OCI-LY3 (cell line): Measurements from ENCODE around the gene TIMM10B.

Source experiments
- H2AFZ ChIP-seq: fragments of 200-600, 300-600 bp; shearing (Covaris generic); 2 replicates; pipeline ENCODE4 v1.6.0; 2014; ENCODE audit warnings: antibody characterized with exemption, low read depth, low read length
- H3K27ac ChIP-seq: fragments of 200-600, 300-600 bp; sonication (generic); 2 replicates; pipeline ENCODE4 v1.5.1; 2014; ENCODE audit warnings: mild to moderate bottlenecking, low read length, moderate library complexity, mixed read lengths
- H3K27me3 ChIP-seq: fragments of 200-600, 300-600 bp; sonication (generic); 2 replicates; pipeline ENCODE4 v1.6.1; 2014; ENCODE audit warnings: low read depth, low read length, mixed read lengths
- H3K36me3 ChIP-seq: fragments of 200-600, 300-600 bp; sonication (generic); replicated peaks from 2 replicates; pipeline ENCODE3; 2014; ENCODE audit warnings: low read depth, low read length, mixed read lengths
- H3K4me1 ChIP-seq: fragments of 300-600, 200-600 bp; sonication (generic); 2 replicates; pipeline ENCODE4 v1.6.1; 2014; ENCODE audit warnings: low read length, mixed read lengths
- H3K4me2 ChIP-seq: fragments of 200-600, 300-600 bp; sonication (generic); 2 replicates; pipeline ENCODE4 v1.6.1; 2014; ENCODE audit warnings: low read length, mixed read lengths
- H3K4me3 ChIP-seq: fragments of 300-600, 200-600 bp; sonication (generic); 2 replicates; pipeline ENCODE4 v1.5.1; 2014; ENCODE audit warnings: antibody characterized with exemption, mild to moderate bottlenecking, low read length, moderate library complexity
- H3K79me2 ChIP-seq: fragments of 300-600, 200-600 bp; shearing (Covaris generic); 2 replicates; pipeline ENCODE4 v1.6.1; 2014; ENCODE audit warnings: mild to moderate bottlenecking, low read length, mixed read lengths
- H3K9ac ChIP-seq: fragments of 300-600, 200-600 bp; shearing (Covaris generic); 2 replicates; pipeline ENCODE4 v1.6.0; 2014; ENCODE audit warnings: mild to moderate bottlenecking, low read length, moderate library complexity
- H3K9me3 ChIP-seq: fragments of 200-600, 300-600 bp; shearing (Covaris generic); 2 replicates; pipeline ENCODE4 v1.6.1; 2014; ENCODE audit warnings: low read length, mixed read lengths; ENCODE audit not compliant: insufficient read depth
- H4K20me1 ChIP-seq: fragments of 200-600, 300-600 bp; sonication (generic); 2 replicates; pipeline ENCODE4 v1.6.1; 2016; ENCODE audit warnings: low read length, mixed read lengths; ENCODE audit not compliant: insufficient read depth
- EZH2phosphoT487 ChIP-seq: fragments of 200-600 bp; shearing (Covaris generic); IDR thresholded peaks from 2 replicates; pipeline ENCODE4 v1.6.1; 2018; ENCODE audit warnings: antibody characterized with exemption, mixed run types, low read depth
- TF ChIP-seq, protein P1 (sequence below): fragments of 200-600, 300-600 bp; sonication (generic); IDR thresholded peaks from 2 replicates; pipeline ENCODE4 v1.5.1; 2014; ENCODE audit warnings: antibody characterized with exemption, low read length, low read depth

TIMM10B gene

DNA sequence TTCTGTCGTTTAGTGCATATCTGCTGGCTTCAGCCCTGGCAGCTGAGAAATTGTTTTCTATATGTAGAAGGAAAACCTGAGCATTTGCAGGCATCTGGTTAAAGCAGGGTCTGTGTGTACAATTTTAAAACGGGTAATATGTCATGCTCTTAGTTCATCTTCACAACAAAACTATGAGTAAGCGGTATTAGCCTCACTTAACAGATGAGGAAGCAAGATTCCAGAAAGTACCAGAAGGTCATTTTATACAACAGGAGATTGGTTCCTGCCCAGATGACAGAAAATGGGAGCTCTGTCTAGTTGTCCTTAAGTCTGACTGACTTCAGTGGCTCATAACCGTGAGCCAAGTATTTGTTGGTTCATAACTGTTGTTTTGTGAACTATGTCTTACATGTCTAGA lies 1.1 kb downstream of the TIMM10B start:
- Histone ChIP-seq H3K9me3 (no peaks in the 10 kb centered on the region), H3K4me1 (peaks cover 15% of the 10 kb centered on the region), H3K27ac (no peak overlapping the region; the same call in 1 of the 2 replicates), H3K4me2 (peak overlapping the region; percentile 91), H3K79me2 (peaks cover 48% of the 10 kb centered on the region), H3K4me3 (peak overlapping the region; percentile 95), H3K27me3 (no peaks in the 10 kb centered on the region), H3K9ac (peak overlapping the region; percentile 97), H4K20me1 (no peaks in the 10 kb centered on the region), H2AFZ (no peak overlapping the region), H3K36me3 (peaks cover 70% of the 10 kb centered on the region)
- TF ChIP-seq, protein P1, sequence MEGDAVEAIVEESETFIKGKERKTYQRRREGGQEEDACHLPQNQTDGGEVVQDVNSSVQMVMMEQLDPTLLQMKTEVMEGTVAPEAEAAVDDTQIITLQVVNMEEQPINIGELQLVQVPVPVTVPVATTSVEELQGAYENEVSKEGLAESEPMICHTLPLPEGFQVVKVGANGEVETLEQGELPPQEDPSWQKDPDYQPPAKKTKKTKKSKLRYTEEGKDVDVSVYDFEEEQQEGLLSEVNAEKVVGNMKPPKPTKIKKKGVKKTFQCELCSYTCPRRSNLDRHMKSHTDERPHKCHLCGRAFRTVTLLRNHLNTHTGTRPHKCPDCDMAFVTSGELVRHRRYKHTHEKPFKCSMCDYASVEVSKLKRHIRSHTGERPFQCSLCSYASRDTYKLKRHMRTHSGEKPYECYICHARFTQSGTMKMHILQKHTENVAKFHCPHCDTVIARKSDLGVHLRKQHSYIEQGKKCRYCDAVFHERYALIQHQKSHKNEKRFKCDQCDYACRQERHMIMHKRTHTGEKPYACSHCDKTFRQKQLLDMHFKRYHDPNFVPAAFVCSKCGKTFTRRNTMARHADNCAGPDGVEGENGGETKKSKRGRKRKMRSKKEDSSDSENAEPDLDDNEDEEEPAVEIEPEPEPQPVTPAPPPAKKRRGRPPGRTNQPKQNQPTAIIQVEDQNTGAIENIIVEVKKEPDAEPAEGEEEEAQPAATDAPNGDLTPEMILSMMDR = no peak
- no peak for TF ChIP-seq EZH2phosphoT487

DNA sequence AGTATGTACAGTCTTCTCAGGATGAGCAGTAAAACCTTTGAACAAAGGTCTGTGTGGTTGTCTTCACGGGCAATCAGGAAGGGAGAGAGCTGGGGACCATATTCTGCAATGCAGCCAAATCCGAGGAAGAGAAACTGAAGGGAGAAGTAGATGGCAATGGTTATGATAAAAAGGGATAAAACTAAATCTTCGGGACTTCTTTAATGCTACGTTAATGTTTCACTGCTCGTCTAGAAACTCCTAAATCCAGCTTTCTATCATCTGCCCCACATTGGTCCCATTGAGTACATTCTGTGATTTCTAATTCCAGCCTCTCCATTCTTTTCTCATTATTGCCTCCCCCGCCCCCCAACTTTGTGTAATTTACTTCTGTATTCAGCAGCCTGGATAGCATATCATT lies 1.7 kb downstream of the TIMM10B start:
- Histone ChIP-seq H3K79me2 (peaks cover 48% of the 10 kb centered on the region), H3K4me3 (no peak overlapping the region), H3K9ac (no peak overlapping the region)

DNA sequence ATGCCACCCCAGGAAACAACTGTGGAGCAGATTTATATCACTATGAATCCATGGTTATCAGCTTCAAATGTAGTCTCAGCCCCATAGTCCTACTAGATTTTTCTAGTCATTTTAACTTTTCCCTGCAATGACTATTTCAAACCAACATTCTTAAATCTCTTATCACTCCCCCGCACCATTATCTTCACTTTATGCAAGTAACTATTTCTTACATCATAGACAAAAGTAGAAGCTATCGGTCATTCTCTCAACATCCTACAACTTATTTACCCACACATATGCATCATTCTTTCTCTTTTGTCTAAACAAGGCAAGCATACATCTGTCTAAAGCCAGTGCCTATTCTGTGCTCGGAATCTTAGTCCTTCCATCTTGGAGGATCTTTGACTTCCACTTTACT lies 4.4 kb downstream of the TIMM10B start:
- peaks cover 66% of the 10 kb centered on the region for H3K36me3 ChIP-seq
- H3K4me1 ChIP-seq = peaks cover 7% of the 10 kb centered on the region
- H3K79me2 ChIP-seq = peaks cover 36% of the 10 kb centered on the region

More for the DNA sequence above, 1.7 kb downstream of the TIMM10B start:
- Histone ChIP-seq H3K9me3 (no peaks in the 10 kb centered on the region), H3K4me2 (peak overlapping the region; percentile 91; the same call in 1 of the 2 replicates), H3K27ac (no peak overlapping the region), H3K36me3 (peaks cover 72% of the 10 kb centered on the region), H3K4me1 (peaks cover 15% of the 10 kb centered on the region), H3K27me3 (no peaks in the 10 kb centered on the region), H4K20me1 (no peaks in the 10 kb centered on the region), H2AFZ (no peak overlapping the region)
- TF ChIP-seq, protein P1 = no peak
- TF ChIP-seq EZH2phosphoT487 = no peak

DNA sequence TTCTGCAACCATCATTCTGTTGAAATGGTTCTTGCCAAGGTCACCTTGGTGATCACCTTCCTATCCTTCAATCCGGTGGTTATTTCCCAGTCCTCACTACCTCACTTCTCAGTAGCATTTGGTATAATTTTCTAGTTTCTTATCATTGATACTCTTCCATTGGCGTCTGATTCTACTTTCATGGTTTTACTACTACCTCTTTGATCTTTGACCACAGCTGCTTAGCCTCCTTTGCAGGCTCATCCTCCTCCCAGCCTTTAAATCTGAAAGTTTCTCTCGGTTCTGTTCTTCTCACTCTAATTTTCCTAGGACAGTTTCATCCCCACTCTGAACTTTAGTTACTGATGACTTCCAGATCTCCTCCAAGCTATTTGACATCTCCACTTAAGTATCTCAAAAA lies 5.0 kb downstream of the TIMM10B start:
- no peak overlapping the region for H3K4me2 ChIP-seq
- no peaks in the 10 kb centered on the region for H4K20me1 ChIP-seq
- peaks cover 66% of the 10 kb centered on the region for H3K36me3 ChIP-seq

More for the DNA sequence above, 4.4 kb downstream of the TIMM10B start:
- Histone ChIP-seq H3K4me2 (no peak overlapping the region), H3K27me3 (no peaks in the 10 kb centered on the region), H3K9me3 (no peaks in the 10 kb centered on the region), H2AFZ (no peak overlapping the region), H3K9ac (no peak overlapping the region), H3K4me3 (no peak overlapping the region), H3K27ac (no peak overlapping the region), H4K20me1 (no peaks in the 10 kb centered on the region)
- no peak for TF ChIP-seq EZH2phosphoT487
- TF ChIP-seq, protein P1 = no peak

More for the DNA sequence above, 5.0 kb downstream of the TIMM10B start:
- TF ChIP-seq, protein P1 = no peak
- H3K79me2 ChIP-seq = peaks cover 31% of the 10 kb centered on the region
- no peak overlapping the region for H3K9ac ChIP-seq
- no peak overlapping the region for H3K4me3 ChIP-seq
- no peak overlapping the region for H3K27ac ChIP-seq
- H3K9me3 ChIP-seq = no peaks in the 10 kb centered on the region
- H3K4me1 ChIP-seq = peaks cover 7% of the 10 kb centered on the region
- H3K27me3 ChIP-seq = no peaks in the 10 kb centered on the region
- no peak overlapping the region for H2AFZ ChIP-seq
